SK-N-SH (cell line): ENCODE results near the gene PRAME. TPM values are rescaled to one million over a fixed set of nuclear protein-coding genes. Genes with fewer than 3 reads are reported as not detected.

Experiments
- CTCF ChIA-PET: fragments of 300-600, 350-600 bp; formaldehyde crosslinking; extraction: SDS; loops from one replicate; lab custom pipeline; 2021; lab: Yijun Ruan, JAX
- POLR2A ChIA-PET: fragments of 350-600 bp; sonication (Branson Sonifier 250); formaldehyde crosslinking; extraction: SDS; loops from one replicate; lab custom pipeline; 2020; ENCODE audit warnings: antibody characterized with exemption, inconsistent platforms; lab: Yijun Ruan, JAX
- DNase-seq: peaks from one replicate; pipeline ENCODE4 v3.0.0; 2012
- H2AFZ ChIP-seq: fragments of 200-600 bp; sonication (generic); 2 replicates; pipeline ENCODE4 v1.8.1; 2016; ENCODE audit warnings: antibody characterized with exemption, mild to moderate bottlenecking, low read depth
- H3F3A ChIP-seq: fragments of 200-600 bp; sonication (generic); replicated peaks from 2 replicates; pipeline ENCODE3; 2016; ENCODE audit warnings: antibody characterized with exemption, mild to moderate bottlenecking; ENCODE audit not compliant: insufficient read depth
- H3K27ac ChIP-seq, 2 experiments: fragments of 200-500 bp in 1 of 2; fragments of 200-600 bp in 1 of 2; sonication (Bioruptor generic) in 1 of 2; sonication (generic), shearing (Covaris generic) in 1 of 2; 2 replicates each; pipeline versions ENCODE4 v1.5.1 to v1.6.1; 2014 to 2016; ENCODE audit warnings: low read depth in 2 of 2, inconsistent platforms in 1 of 2, low read length in 1 of 2, mild to moderate bottlenecking in 1 of 2, mixed read lengths in 1 of 2
- H3K27me3 ChIP-seq: fragments of 200-600 bp; sonication (generic), shearing (Covaris generic); 2 replicates; pipeline ENCODE4 v1.6.1; 2016; ENCODE audit warnings: mixed run types; ENCODE audit not compliant: insufficient read depth
- H3K36me3 ChIP-seq, 2 experiments: fragments of 200-500 bp in 1 of 2; fragments of 200-600 bp in 1 of 2; sonication (Bioruptor generic) in 1 of 2; sonication (generic) in 1 of 2; replicated peaks in 1 of 2; 2 replicates each; pipeline versions ENCODE3 to v1.5.1; 2014 to 2016; ENCODE audit warnings: low read length in 1 of 2, mild to moderate bottlenecking in 1 of 2; ENCODE audit not compliant: insufficient read depth in 2 of 2, control insufficient read depth in 1 of 2
- H3K4me1 ChIP-seq, 2 experiments: fragments of 200-500 bp in 1 of 2; fragments of 200-600 bp in 1 of 2; sonication (Bioruptor generic) in 1 of 2; sonication (generic), shearing (Covaris generic) in 1 of 2; 2 replicates each; pipeline versions ENCODE4 v1.5.1 to v1.6.1; 2014 to 2016; ENCODE audit warnings: low read depth in 1 of 2, low read length in 1 of 2, mixed run types in 1 of 2; ENCODE audit not compliant: insufficient read depth in 2 of 2, control insufficient read depth in 1 of 2
- H3K4me2 ChIP-seq: fragments of 200-600 bp; sonication (generic), shearing (Covaris generic); 2 replicates; pipeline ENCODE4 v1.6.1; 2017; ENCODE audit warnings: mixed run types
- H3K4me3 ChIP-seq, 2 experiments: fragments of 200-500 bp in 1 of 2; fragments of 200-600 bp in 1 of 2; sonication (Bioruptor generic) in 1 of 2; sonication (generic), shearing (Covaris generic) in 1 of 2; 2 replicates each; pipeline versions ENCODE4 v1.5.1 to v1.8.1; 2014 to 2016; ENCODE audit warnings: low read depth in 2 of 2, inconsistent platforms in 1 of 2, low read length in 1 of 2, mild to moderate bottlenecking in 1 of 2, mixed read lengths in 1 of 2, moderate library complexity in 1 of 2
- H3K79me2 ChIP-seq: fragments of 200-600 bp; sonication (generic); 2 replicates; pipeline ENCODE4 v1.8.1; 2017; ENCODE audit warnings: mild to moderate bottlenecking; ENCODE audit not compliant: insufficient read depth
- H3K9ac ChIP-seq: fragments of 200-600 bp; sonication (generic); 2 replicates; pipeline ENCODE4 v1.6.1; 2017; ENCODE audit warnings: mixed run types
- H3K9me2 ChIP-seq: fragments of 200-600 bp; sonication (generic); 2 replicates; pipeline ENCODE4 v1.6.1; 2017; ENCODE audit warnings: mixed run types
- H3K9me3 ChIP-seq: fragments of 200-600 bp; sonication (generic); 2 replicates; pipeline ENCODE4 v1.6.1; 2017; ENCODE audit warnings: mixed run types, mild to moderate bottlenecking, moderate library complexity
- H4K20me1 ChIP-seq: fragments of 200-600 bp; sonication (generic); 2 replicates; pipeline ENCODE4 v1.6.1; 2017; ENCODE audit warnings: mild to moderate bottlenecking, mixed run types; ENCODE audit not compliant: insufficient read depth
- CHD2 ChIP-seq: fragments of 150-350 bp; IDR thresholded peaks from 2 replicates; pipeline ENCODE4 v1.6.1; 2018; ENCODE audit warnings: low read length; ENCODE audit not compliant: partially characterized antibody
- EZH2phosphoT487 ChIP-seq: fragments of 200-600 bp; sonication (generic); IDR thresholded peaks from 2 replicates; pipeline ENCODE4 v1.6.1; 2017; ENCODE audit warnings: low read depth, mixed run types, mild to moderate bottlenecking, antibody characterized with exemption, moderate library complexity, borderline replicate concordance
- FOXJ3 ChIP-seq: sonication (generic); formaldehyde crosslinking; IDR thresholded peaks from 2 replicates; pipeline ENCODE4 v1.5.1; 2020; ENCODE audit warnings: mild to moderate bottlenecking, missing genetic modification reagents
- GABPA ChIP-seq: IDR thresholded peaks from 2 replicates; pipeline ENCODE4 v1.4.0; 2012; ENCODE audit warnings: low read depth, mild to moderate bottlenecking
- GATA2 ChIP-seq: sonication (generic); formaldehyde crosslinking; IDR thresholded peaks from 2 replicates; pipeline ENCODE4 v1.5.0; 2020; ENCODE audit warnings: mild to moderate bottlenecking, missing genetic modification reagents
- JUND ChIP-seq: IDR thresholded peaks from 2 replicates; pipeline ENCODE4 v1.4.0; 2012
- MXI1 ChIP-seq: IDR thresholded peaks from 2 replicates; pipeline ENCODE4 v1.6.1; 2012; ENCODE audit warnings: mild to moderate bottlenecking, low read depth, low read length, improper control_type of control experiment
- NFIC ChIP-seq: IDR thresholded peaks from 2 replicates; pipeline ENCODE4 v1.4.0; 2012; ENCODE audit warnings: borderline replicate concordance
- NRF1 ChIP-seq: IDR thresholded peaks from 2 replicates; pipeline ENCODE4 v1.6.1; 2012; ENCODE audit warnings: low read depth, mild to moderate bottlenecking, low read length
- PBX3 ChIP-seq: IDR thresholded peaks from 2 replicates; pipeline ENCODE4; 2012
- POLR2AphosphoS5 ChIP-seq: IDR thresholded peaks from 2 replicates; pipeline ENCODE4 v1.6.1; 2012; ENCODE audit warnings: low read depth, low read length
- RCOR1 ChIP-seq: fragments of 150-350 bp; IDR thresholded peaks from 2 replicates; pipeline ENCODE4 v1.6.1; 2017; ENCODE audit warnings: antibody characterized with exemption, low read length
- REST ChIP-seq: IDR thresholded peaks from 2 replicates; pipeline ENCODE4 v1.6.1; 2012; ENCODE audit warnings: mild to moderate bottlenecking, low read depth, low read length, moderate library complexity
- RFX5 ChIP-seq: IDR thresholded peaks from 2 replicates; pipeline ENCODE4 v1.6.1; 2012; ENCODE audit warnings: mild to moderate bottlenecking, improper control_type of control experiment, low read length
- SMC3 ChIP-seq: IDR thresholded peaks from 2 replicates; pipeline ENCODE4 v1.6.1; 2012; ENCODE audit warnings: low read depth, low read length, improper control_type of control experiment
- TAF1 ChIP-seq: IDR thresholded peaks from 2 replicates; pipeline ENCODE4 v1.6.1; 2012; ENCODE audit warnings: low read depth, mild to moderate bottlenecking, low read length, moderate library complexity, borderline replicate concordance
- YY1 ChIP-seq: IDR thresholded peaks from 2 replicates; pipeline ENCODE4 v1.4.0; 2012; ENCODE audit warnings: low read depth, mild to moderate bottlenecking
- WGBS: methylation state at CpG from one replicate; pipeline ENCODE4 v1.1.6; 2017; ENCODE audit warnings: low lambda C conversion rate; 5-methylcytosine and 5-hydroxymethylcytosine counted together
- polyA plus RNA-seq, 3 experiments: library from polyadenylated mRNA; depleted of rRNA; stranded (reverse); fragments of >200 nt; gene quantifications; 2 replicates each; pipeline ENCODE4 v1.2.3, GENCODE V29; 2012

The PRAME gene
- polyA plus RNA-seq, 1 of the 3 experiments (the other 2 are of a cell fraction): 193 TPM

GRCh38 chr22:22556578-22556977 lies 2.5 kb downstream of the PRAME start:
- H3K27me3 ChIP-seq: no peaks in the 10 kb centered on the region
- CTCF ChIA-PET: interaction anchor here (0.8 to 1.6 kb wide), 4 partner anchors 10 to 93 kb away, joined by 3 to 5 read pairs (median 3); partner anchors contain the start of gene ZNF280B
- peak overlapping the region in 1 of 2 experiments; percentile 90; a peak in 3 of 4 replicates for H3K27ac ChIP-seq

More at GRCh38 chr22:22556578-22556977, 2.5 kb downstream of the PRAME start:
- Histone ChIP-seq H3K9me3 (no peaks in the 10 kb centered on the region), H3K9me2 (no peaks in the 10 kb centered on the region), H3K79me2 (peaks cover 64% of the 10 kb centered on the region), H3F3A (peaks cover 2% of the 10 kb centered on the region), H3K4me2 (peak overlapping the region; percentile 99), H4K20me1 (peaks cover 57% of the 10 kb centered on the region), H3K9ac (peak overlapping the region; percentile 93; the same call in 1 of the 2 replicates), H3K36me3 (peaks cover 40 to 41% of the 10 kb centered on the region in 2 experiments), H2AFZ (no peak overlapping the region), H3K4me3 (peak overlapping the region; percentile 71 to 97), H3K4me1 (peaks cover 4 to 49% of the 10 kb centered on the region in 2 experiments; a peak in 3 of 4 replicates)
- 57% methylated on average over 14 of the region's 14 CpGs for WGBS
- POLR2A ChIA-PET: no interaction called here
- TF ChIP-seq CHD2 (no peak), GATA2 (CRISPR knock-in tag) (no peak), JUND (no peak), REST (no peak), POLR2AphosphoS5 (no peak), PBX3 (no peak), TAF1 (no peak), YY1 (no peak), FOXJ3 (CRISPR knock-in tag) (no peak), NFIC (no peak), MXI1 (no peak), EZH2phosphoT487 (no peak), RFX5 (no peak), NRF1 (no peak), SMC3 (no peak), RCOR1 (no peak), GABPA (no peak)
- no peak for DNase-seq
